ENCODE results near the gene EMILIN1. TPM values are rescaled to one million over a fixed set of nuclear protein-coding genes. Genes with fewer than 3 reads are reported as not detected.

Gene EMILIN1
- total and polyA plus RNA-seq, 10 of the 15 experiments (the other 5 are each of a cell fraction or from before 2014, with no cell fraction given): 0.01 to 2.3 (median 1.2) TPM; not detected in 2

GRCh38 chr2:27053776-27054175 lies 24.6 kb upstream of the EMILIN1 start:
- no peaks in the 10 kb centered on the region for H3K27me3 ChIP-seq (replicated peaks in 1 of 2; ENCODE audit: control insufficient read depth in 2 of 2, insufficient read depth in 2 of 2, low read length in 1 of 2)
- ChIA-PET SMC1A (ENCODE audit: uncharacterized antibody, unreplicated experiment) (interaction anchor here (1.5 to 1.8 kb wide), 2 partner anchors 11 to 28 kb away, joined by 3 to 5 read pairs; no protein-coding TSS in a partner anchor), CTCF (interaction anchor here (2.9 kb wide), 1 partner anchor 11 kb away, joined by 7 read pairs; no protein-coding TSS in a partner anchor), POLR2A (interaction anchor here (0.5 to 8.9 kb wide), 4 partner anchors 16 to 295 kb away, joined by 3 to 139 read pairs (median 6); partner anchors contain the start of gene OST4), RAD21 (ENCODE audit: unreplicated experiment) (no interaction called here)
- intact Hi-C loops (cut with micrococcal nuclease; ENCODE audit: unreplicated experiment) (loop anchor here (5.0 kb wide), 1 partner anchor 266 kb away; the partner anchor contains the start of gene CENPA), in situ Hi-C loops (cut with MboI) (no loop called here)
- DNase-seq (ENCODE audit: low read depth, low spot score) (no peak), ATAC-seq (no peak), FAIRE-seq (no peak)
- no peaks in the 10 kb centered on the region for H3K9me3 ChIP-seq (replicated peaks; ENCODE audit: control insufficient read depth, insufficient read depth, low read length)
- no peak overlapping the region for H3K4me3 ChIP-seq
- H3K9ac ChIP-seq (ENCODE audit: control insufficient read depth, insufficient read depth, low read length): no peak overlapping the region
- peaks cover 9% of the 10 kb centered on the region for H3K4me1 ChIP-seq (ENCODE audit: control insufficient read depth, insufficient read depth, low read length)
- TF ChIP-seq ZBTB33 (IDR thresholded peaks at IDR 0.05) (no peak), MEF2A (IDR thresholded peaks at IDR 0.05; ENCODE audit: insufficient read depth, low read depth, low read length) (no peak), SIN3A (IDR thresholded peaks at IDR 0.05; ENCODE audit: low read depth, low read length) (no peak), ZZZ3 (IDR thresholded peaks at IDR 0.05; ENCODE audit: control insufficient read depth, insufficient read length, low read depth) (no peak), REST (IDR thresholded peaks at IDR 0.05; ENCODE audit: low read depth, low read length) (no peak), TCF12 (IDR thresholded peaks at IDR 0.05; ENCODE audit: low read depth, low read length) (no peak), CHD1 (IDR thresholded peaks at IDR 0.05; ENCODE audit: low read depth, low read length) (no peak), BHLHE40 (IDR thresholded peaks at IDR 0.05; ENCODE audit: borderline replicate concordance in 1 of 2, low read depth in 2 of 2, low read length in 1 of 2) (no peak), MLLT1 (IDR thresholded peaks at IDR 0.05) (no peak), BCLAF1 (IDR thresholded peaks at IDR 0.05) (no peak)
- no peak overlapping the region for H3K4me2 ChIP-seq (ENCODE audit: control insufficient read depth, insufficient read depth)
- H3K27ac ChIP-seq (ENCODE audit: control insufficient read depth, insufficient read depth): no peak overlapping the region
- 98% methylated on average over 7 of the region's 8 CpGs for WGBS (ENCODE audit: insufficient coverage, insufficient replicate concordance, low lambda C conversion rate, missing lambda C conversion rate)
- 0 out of 2 replicates have a peak, but pooled peaks cover 1% of the 10 kb centered on the region for H3K79me2 ChIP-seq (ENCODE audit: control insufficient read depth, insufficient read depth, low read length)
- no peaks in the 10 kb centered on the region for H4K20me1 ChIP-seq (ENCODE audit: control insufficient read depth, insufficient read depth)
- BruUV-seq (replicated peaks): no TSS peak
- H2AFZ ChIP-seq (ENCODE audit: control insufficient read depth, low read depth, low read length): no peak overlapping the region
- peaks cover 3 to 27% of the 10 kb centered on the region in 2 experiments for H3K36me3 ChIP-seq (ENCODE audit: control insufficient read depth in 2 of 2, insufficient read depth in 2 of 2, low read length in 1 of 2)

Data from GM12878 (cell line).